ENCODE results near the gene PTPRK. TPM values are rescaled to one million over a fixed set of nuclear protein-coding genes. Genes with fewer than 3 reads are reported as not detected.

Gene PTPRK
- total RNA-seq, 1 donor from 2014 or later: 48.4 TPM

DNA sequence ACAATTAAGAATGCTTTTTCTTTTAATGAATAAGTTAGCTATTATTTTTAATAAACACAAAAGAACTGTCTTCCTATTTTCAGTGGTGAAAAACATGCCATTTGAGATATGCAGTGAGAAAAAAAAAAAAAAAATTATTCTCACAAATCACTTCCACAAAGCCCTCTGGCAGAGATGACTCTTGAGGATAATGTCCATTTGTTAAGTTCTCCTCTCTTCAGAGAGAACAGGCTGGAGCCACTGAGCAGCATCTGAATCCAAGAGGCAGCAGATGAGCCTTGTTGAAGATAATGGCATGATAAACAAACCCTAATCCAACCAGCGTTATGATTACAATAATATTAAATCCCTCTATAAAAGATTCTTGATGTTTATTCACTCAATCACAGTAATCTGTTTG, 105.0 kb downstream of the PTPRK start:
- H3K36me3 ChIP-seq (ENCODE audit: control insufficient read depth, insufficient read depth, low read length): no peaks in the 10 kb centered on the region
- FAIRE-seq (no peak), DNase-seq (ENCODE audit: low read depth) (no peak)
- TF ChIP-seq, protein P1, sequence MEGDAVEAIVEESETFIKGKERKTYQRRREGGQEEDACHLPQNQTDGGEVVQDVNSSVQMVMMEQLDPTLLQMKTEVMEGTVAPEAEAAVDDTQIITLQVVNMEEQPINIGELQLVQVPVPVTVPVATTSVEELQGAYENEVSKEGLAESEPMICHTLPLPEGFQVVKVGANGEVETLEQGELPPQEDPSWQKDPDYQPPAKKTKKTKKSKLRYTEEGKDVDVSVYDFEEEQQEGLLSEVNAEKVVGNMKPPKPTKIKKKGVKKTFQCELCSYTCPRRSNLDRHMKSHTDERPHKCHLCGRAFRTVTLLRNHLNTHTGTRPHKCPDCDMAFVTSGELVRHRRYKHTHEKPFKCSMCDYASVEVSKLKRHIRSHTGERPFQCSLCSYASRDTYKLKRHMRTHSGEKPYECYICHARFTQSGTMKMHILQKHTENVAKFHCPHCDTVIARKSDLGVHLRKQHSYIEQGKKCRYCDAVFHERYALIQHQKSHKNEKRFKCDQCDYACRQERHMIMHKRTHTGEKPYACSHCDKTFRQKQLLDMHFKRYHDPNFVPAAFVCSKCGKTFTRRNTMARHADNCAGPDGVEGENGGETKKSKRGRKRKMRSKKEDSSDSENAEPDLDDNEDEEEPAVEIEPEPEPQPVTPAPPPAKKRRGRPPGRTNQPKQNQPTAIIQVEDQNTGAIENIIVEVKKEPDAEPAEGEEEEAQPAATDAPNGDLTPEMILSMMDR (IDR thresholded peaks at IDR 0.05; ENCODE audit: insufficient read depth, low read length, severe bottlenecking): no peak
- no peak overlapping the region for H3K4me3 ChIP-seq (ENCODE audit: low read depth, low read length)
- H3K27me3 ChIP-seq (ENCODE audit: control insufficient read depth, insufficient read depth, low read length): no peaks in the 10 kb centered on the region

DNA sequence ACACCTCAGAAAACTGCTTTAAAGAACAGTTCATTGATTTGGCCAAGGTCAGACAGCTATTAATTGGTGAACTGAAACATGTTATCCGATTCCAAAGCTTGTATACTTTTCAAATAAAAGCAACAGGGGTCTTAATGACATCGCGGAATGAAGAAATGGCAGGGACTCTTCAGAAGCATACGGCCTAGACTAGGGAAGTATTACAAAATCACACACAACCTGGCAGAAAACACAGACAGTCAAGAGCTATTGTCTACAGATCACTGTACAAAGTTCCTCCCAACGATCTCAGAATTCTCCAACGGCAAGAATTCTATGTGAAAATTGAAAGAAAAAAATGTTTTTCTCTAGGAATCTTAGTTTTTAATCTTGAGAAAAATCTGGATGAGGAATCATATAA, 105.5 kb downstream of the PTPRK start:
- no peak for FAIRE-seq
- DNase-seq (ENCODE audit: low read depth): no peak
- H3K4me3 ChIP-seq (ENCODE audit: low read depth, low read length): no peak overlapping the region
- H3K27me3 ChIP-seq (ENCODE audit: control insufficient read depth, insufficient read depth, low read length): no peaks in the 10 kb centered on the region
- no peaks in the 10 kb centered on the region for H3K36me3 ChIP-seq (ENCODE audit: control insufficient read depth, insufficient read depth, low read length)
- TF ChIP-seq, protein P1 (IDR thresholded peaks at IDR 0.05; ENCODE audit: insufficient read depth, low read length, severe bottlenecking): no peak

DNA sequence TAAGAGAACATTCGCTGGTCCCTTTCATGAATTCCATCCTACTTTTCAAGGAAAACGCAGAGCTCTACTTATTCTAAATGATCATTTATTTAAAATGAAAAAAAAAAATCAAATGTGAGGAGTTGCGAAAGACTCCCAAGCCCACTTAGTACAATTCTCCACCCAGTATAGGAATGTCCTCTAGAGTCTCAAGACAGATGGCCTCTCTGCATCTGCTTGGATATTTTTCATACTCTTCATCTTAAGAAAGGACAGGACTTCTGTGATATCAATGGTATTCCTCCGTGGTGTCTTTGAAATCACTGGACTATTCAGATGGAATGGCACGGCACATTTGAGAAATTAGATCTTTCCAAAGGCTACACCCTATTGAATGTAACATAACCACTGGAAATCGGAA, 107.1 kb downstream of the PTPRK start:
- Histone ChIP-seq H3K27me3 (ENCODE audit: control insufficient read depth, insufficient read depth, low read length) (no peaks in the 10 kb centered on the region), H3K4me3 (ENCODE audit: low read depth, low read length) (no peak overlapping the region), H3K36me3 (ENCODE audit: control insufficient read depth, insufficient read depth, low read length) (no peaks in the 10 kb centered on the region)
- TF ChIP-seq, protein P1 (IDR thresholded peaks at IDR 0.05; ENCODE audit: insufficient read depth, low read length, severe bottlenecking): no peak
- DNase-seq (ENCODE audit: low read depth) (no peak), FAIRE-seq (no peak)

DNA sequence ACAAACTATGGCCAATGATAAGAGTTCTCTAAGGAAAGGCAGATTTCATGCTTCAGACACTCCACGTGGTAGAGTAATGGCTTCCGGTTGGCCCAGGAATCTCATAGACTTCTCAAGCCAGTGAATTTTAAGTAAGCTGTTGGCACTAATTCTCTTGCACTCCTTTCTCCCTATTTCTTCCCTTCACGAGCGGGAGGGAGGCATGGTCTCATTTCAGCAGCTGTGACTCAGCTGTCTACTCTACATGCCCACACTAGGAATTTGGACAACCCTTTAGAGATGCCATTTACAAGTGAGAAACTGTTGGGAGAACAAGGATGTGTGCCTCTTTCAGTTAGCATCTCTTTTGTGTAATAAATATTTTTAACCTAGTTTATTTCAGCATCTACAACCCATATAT, 107.7 kb downstream of the PTPRK start:
- no peaks in the 10 kb centered on the region for H3K36me3 ChIP-seq (ENCODE audit: control insufficient read depth, insufficient read depth, low read length)
- DNase-seq (ENCODE audit: low read depth) (peak; percentile 36), FAIRE-seq (no peak)
- TF ChIP-seq, protein P1 (IDR thresholded peaks at IDR 0.05; ENCODE audit: insufficient read depth, low read length, severe bottlenecking): no peak
- H3K27me3 ChIP-seq (ENCODE audit: control insufficient read depth, insufficient read depth, low read length): no peaks in the 10 kb centered on the region
- no peak overlapping the region for H3K4me3 ChIP-seq (ENCODE audit: low read depth, low read length)

DNA sequence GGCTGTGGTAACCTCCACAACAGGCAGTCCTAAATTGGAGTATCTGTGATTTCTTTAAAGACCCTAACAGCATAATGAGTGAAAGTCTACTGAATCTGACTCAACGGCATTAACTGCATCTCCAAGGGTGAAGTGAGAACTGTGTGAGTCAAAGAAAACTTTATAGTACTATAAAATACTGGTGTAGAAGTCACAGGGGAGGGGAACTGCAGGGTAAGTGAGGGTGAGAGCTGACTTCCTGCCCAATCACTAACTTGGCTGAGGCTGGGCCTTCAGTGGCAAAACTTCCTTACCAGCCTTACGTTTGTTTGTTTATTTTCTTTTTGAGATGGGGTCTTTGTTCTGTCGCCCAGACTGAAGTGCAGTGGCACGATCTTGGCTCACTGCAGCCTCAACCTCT, 109.8 kb downstream of the PTPRK start:
- FAIRE-seq: no peak
- no peaks in the 10 kb centered on the region for H3K27me3 ChIP-seq (ENCODE audit: control insufficient read depth, insufficient read depth, low read length)
- no peak for DNase-seq (ENCODE audit: low read depth)
- TF ChIP-seq, protein P1 (IDR thresholded peaks at IDR 0.05; ENCODE audit: insufficient read depth, low read length, severe bottlenecking): no peak
- H3K36me3 ChIP-seq (ENCODE audit: control insufficient read depth, insufficient read depth, low read length): no peaks in the 10 kb centered on the region
- no peak overlapping the region for H3K4me3 ChIP-seq (ENCODE audit: low read depth, low read length)

DNA sequence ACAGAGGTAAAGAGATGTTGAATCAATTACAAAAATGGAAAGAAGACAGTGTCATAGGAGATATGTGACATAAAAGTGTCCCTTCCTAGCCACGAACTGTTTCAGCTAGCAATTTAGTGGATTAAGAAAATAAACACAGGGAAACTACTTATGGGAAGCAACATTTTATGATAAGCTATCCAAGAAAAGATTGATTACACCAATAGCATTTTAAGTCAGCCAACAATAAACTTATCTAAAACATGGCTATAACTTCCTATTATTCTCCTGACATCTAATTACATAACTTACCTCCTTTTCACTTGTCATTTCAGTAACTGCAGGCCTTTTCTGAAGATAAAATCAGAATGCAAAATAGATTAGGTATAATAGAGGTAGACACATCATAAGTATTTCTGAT, 111.4 kb downstream of the PTPRK start:
- H3K4me3 ChIP-seq (ENCODE audit: low read depth, low read length): no peak overlapping the region
- H3K27me3 ChIP-seq (ENCODE audit: control insufficient read depth, insufficient read depth, low read length): no peaks in the 10 kb centered on the region
- TF ChIP-seq, protein P1 (IDR thresholded peaks at IDR 0.05; ENCODE audit: insufficient read depth, low read length, severe bottlenecking): no peak
- FAIRE-seq (no peak), DNase-seq (ENCODE audit: low read depth) (no peak)
- H3K36me3 ChIP-seq (ENCODE audit: control insufficient read depth, insufficient read depth, low read length): no peaks in the 10 kb centered on the region

Data from bronchial epithelial cell (primary cell).